GM12878 (cell line): ENCODE measurements around the gene FAM221B. TPM values are rescaled to one million over a fixed set of nuclear protein-coding genes. Genes with fewer than 3 reads are reported as not detected.

Experiments
- ATAC-seq: fragments of 200-7000 bp; cut with Tn5 transposase; 3 replicates; pipeline ENCODE4 v1.9.1; 2020; ENCODE audit warnings: mild to moderate bottlenecking, moderate library complexity
- BruUV-seq: library from RNA; stranded (reverse); fragments of 400-500 nt; replicated peaks from 2 replicates; lab custom pipeline; 2021; lab: Mats Ljungman, UMichigan
- CTCF ChIA-PET: fragments of 300-600 bp; sonication (Branson Sonifier 250); formaldehyde crosslinking; extraction: SDS; loops from one replicate; lab custom pipeline; 2021; ENCODE audit warnings: inconsistent platforms; lab: Yijun Ruan, JAX
- POLR2A ChIA-PET: fragments of 350-600 bp; formaldehyde crosslinking; extraction: SDS; loops from one replicate; lab custom pipeline; 2021; ENCODE audit warnings: inconsistent platforms; lab: Charles Lee
- RAD21 ChIA-PET: fragments of 300-600 bp; sonication (Branson Sonifier 250); formaldehyde crosslinking; loops from one replicate; lab custom pipeline; 2023; ENCODE audit warnings: antibody characterized with exemption; ENCODE audit not compliant: unreplicated experiment; lab: Charles Lee
- SMC1A ChIA-PET: fragments of 300-600 bp; sonication (Branson Sonifier 250); formaldehyde crosslinking; loops from one replicate; lab custom pipeline; 2023; ENCODE audit not compliant: unreplicated experiment, uncharacterized antibody; lab: Charles Lee
- DNase-seq: peaks from one replicate; pipeline ENCODE4 v3.0.0-alpha.2; 2011; ENCODE audit warnings: low read depth, low spot score
- FAIRE-seq: peaks from 3 replicates; lab custom pipeline; 2011; peaks lifted over from hg19 to GRCh38; lab: Jason Lieb, UNC
- H2AFZ ChIP-seq: 2 replicates; pipeline ENCODE4 v1.6.0; 2011; ENCODE audit warnings: low read depth, low read length, control low read depth; ENCODE audit not compliant: control insufficient read depth
- H3K27ac ChIP-seq: 2 replicates; pipeline ENCODE4 v1.5.1; 2011; ENCODE audit warnings: control low read depth; ENCODE audit not compliant: control insufficient read depth, insufficient read depth
- H3K27me3 ChIP-seq, 2 experiments: replicated peaks in 1 of 2; 2 replicates each; pipeline versions ENCODE4 v1.6.0 to v1.6.1; 2011; ENCODE audit warnings: low read length in 1 of 2; ENCODE audit not compliant: control insufficient read depth in 2 of 2, insufficient read depth in 2 of 2
- H3K36me3 ChIP-seq, 2 experiments: 2 replicates each; pipeline ENCODE4 v1.5.1; 2011; ENCODE audit warnings: low read length in 1 of 2; ENCODE audit not compliant: control insufficient read depth in 2 of 2, insufficient read depth in 2 of 2
- H3K4me1 ChIP-seq: 2 replicates; pipeline ENCODE4 v1.6.1; 2011; ENCODE audit warnings: mild to moderate bottlenecking, low read length, moderate library complexity, mixed read lengths; ENCODE audit not compliant: control insufficient read depth, insufficient read depth
- H3K4me2 ChIP-seq: 2 replicates; pipeline ENCODE4 v1.6.0; 2011; ENCODE audit warnings: control low read depth; ENCODE audit not compliant: control insufficient read depth, insufficient read depth
- H3K4me3 ChIP-seq: fragments of 200-600 bp; sonication (generic); 2 replicates; pipeline ENCODE4 v1.5.1; 2016
- H3K79me2 ChIP-seq: 2 replicates; pipeline ENCODE4 v1.6.0; 2011; ENCODE audit warnings: low read length; ENCODE audit not compliant: control insufficient read depth, insufficient read depth
- H3K9ac ChIP-seq: 2 replicates; pipeline ENCODE4 v1.8.0; 2011; ENCODE audit warnings: low read length, control low read depth, mixed read lengths; ENCODE audit not compliant: control insufficient read depth, insufficient read depth
- H3K9me3 ChIP-seq: replicated peaks from 3 replicates; pipeline ENCODE4 v1.5.1; 2011; ENCODE audit warnings: mild to moderate bottlenecking, low read length; ENCODE audit not compliant: control insufficient read depth, insufficient read depth
- H4K20me1 ChIP-seq: 2 replicates; pipeline ENCODE4 v1.6.0; 2011; ENCODE audit not compliant: control insufficient read depth, insufficient read depth
- ATF7 ChIP-seq: fragments of 450-650 bp; IDR thresholded peaks from 2 replicates; pipeline ENCODE4 v1.6.1; 2016; ENCODE audit warnings: low read depth, mild to moderate bottlenecking
- BACH1 ChIP-seq: fragments of 450-650 bp; IDR thresholded peaks from 2 replicates; pipeline ENCODE4 v1.6.1; 2017; ENCODE audit warnings: mild to moderate bottlenecking, borderline replicate concordance
- CBX5 ChIP-seq: sonication (generic); IDR thresholded peaks from 2 replicates; pipeline ENCODE4 v1.6.1; 2016; ENCODE audit warnings: low read depth, moderate library complexity, mild to moderate bottlenecking, inconsistent platforms
- KDM1A ChIP-seq: fragments of 200-600 bp; sonication (generic); IDR thresholded peaks from 2 replicates; pipeline ENCODE4 v1.6.1; 2016; ENCODE audit warnings: borderline replicate concordance
- NR2C1 ChIP-seq: fragments of 450-650 bp; IDR thresholded peaks from 2 replicates; pipeline ENCODE4 v1.6.1; 2017; ENCODE audit warnings: antibody characterized with exemption, mild to moderate bottlenecking, moderate library complexity
- PBX3 ChIP-seq: IDR thresholded peaks from 2 replicates; pipeline ENCODE4 v1.6.1; 2011; ENCODE audit warnings: mild to moderate bottlenecking, low read depth, low read length, moderate library complexity; ENCODE audit not compliant: insufficient replicate concordance
- PKNOX1 ChIP-seq: fragments of 450-650 bp; IDR thresholded peaks from 2 replicates; pipeline ENCODE4 v1.6.1; 2016; ENCODE audit warnings: mild to moderate bottlenecking
- SIX5 ChIP-seq: IDR thresholded peaks from 2 replicates; pipeline ENCODE4 v1.6.1; 2011; ENCODE audit warnings: mild to moderate bottlenecking, low read depth, low read length, moderate library complexity; ENCODE audit not compliant: severe bottlenecking
- TAF1 ChIP-seq: IDR thresholded peaks from 2 replicates; pipeline ENCODE4 v1.6.1; 2011; ENCODE audit warnings: mild to moderate bottlenecking, low read depth, low read length, borderline replicate concordance
- ZNF274 ChIP-seq: IDR thresholded peaks from one replicate; pipeline ENCODE4 v1.8.0; 2011; ENCODE audit not compliant: insufficient read length, insufficient read depth
- WGBS: methylation state at CpG from one replicate; pipeline ENCODE4 v1.1.6; 2016; ENCODE audit warnings: low lambda C conversion rate; ENCODE audit not compliant: insufficient replicate concordance, insufficient coverage; ENCODE audit errors: missing lambda C conversion rate; 5-methylcytosine and 5-hydroxymethylcytosine counted together
- in situ Hi-C: fragments of 300-500 bp; cut with MboI; formaldehyde crosslinking; loops from 9 replicates; pipeline ENCODE4 v1.14.3; 2018; ENCODE audit warnings: mixed read lengths
- intact Hi-C: fragments of 100-400 bp; cut with micrococcal nuclease; formaldehyde crosslinking; loops from one replicate; pipeline ENCODE4 v1.14.2; 2022; ENCODE audit not compliant: unreplicated experiment
- polyA plus RNA-seq, 11 experiments: library from polyadenylated mRNA; depleted of rRNA in 4 of 11; unstranded in 6 of 11; stranded (reverse) in 5 of 11; fragments of >200 nt; fragmentation: Nextera tagmentation in 4 of 11; fragmentation: Illumina TruSeq in 1 of 11; extraction: Ambion mirVana in 4 of 11; extraction: Trizol in 1 of 11; gene quantifications; 1 replicate in 1 of 11; 2 replicates in 10 of 11; pipeline versions ENCODE4 v1.2.1 to v1.2.3, GENCODE V29; 2011 to 2016; ENCODE audit warnings: inconsistent platforms in 2 of 11, missing spikeins in 2 of 11, low read depth in 1 of 11
- total RNA-seq, 4 experiments: library from RNA; depleted of rRNA in 3 of 4; stranded (reverse); fragments of >200 nt in 3 of 4; fragmentation: Illumina TruSeq in 1 of 4; extraction: Trizol in 1 of 4; gene quantifications; 2 replicates each; pipeline versions ENCODE4 v1.2.1 to v1.2.3, GENCODE V29; 2013 to 2021

FAM221B gene
- total and polyA plus RNA-seq, 10 of the 15 experiments (the other 5 are each of a cell fraction or from before 2014, with no cell fraction given) = 0.02 to 0.12 (median 0.04) TPM; not detected in 5

DNA sequence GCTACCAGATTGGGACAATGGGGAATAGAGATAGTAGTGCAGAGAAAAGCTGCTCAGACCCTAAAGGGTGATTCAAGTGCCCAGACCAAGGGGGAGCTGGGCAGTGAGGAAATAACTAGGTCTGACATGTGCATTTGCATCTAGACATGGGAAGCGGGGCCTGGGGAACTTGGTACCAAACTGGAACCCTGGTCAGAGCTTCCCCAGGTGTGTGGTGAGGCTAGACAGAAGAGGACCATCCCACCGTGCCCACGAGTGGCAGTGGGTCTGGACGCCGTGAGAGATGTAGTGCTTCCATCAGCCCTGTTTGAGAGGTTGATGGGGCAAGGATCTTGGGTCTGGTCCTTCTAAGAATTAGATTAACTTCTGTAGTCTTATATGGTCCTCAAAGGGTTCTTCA lies 8.1 kb upstream of the FAM221B start (continued):
- TF ChIP-seq TAF1 (no peak), CBX5 (no peak), BACH1 (no peak), PKNOX1 (no peak), KDM1A (no peak)

GRCh38 chr9:35835766-35836165 lies 7.2 kb upstream of the FAM221B start:
- DNase-seq = no peak
- H2AFZ ChIP-seq = no peak overlapping the region
- H3K9ac ChIP-seq = no peak overlapping the region
- no TSS peak for BruUV-seq
- RAD21 ChIA-PET = interaction anchor here (1.2 to 5.4 kb wide), 8 partner anchors 8 to 104 kb away, joined by 3 to 41 read pairs (median 6); partner anchors contain the start of genes CREB3 and TLN1
- no peaks in the 10 kb centered on the region for H3K36me3 ChIP-seq
- 61% methylated on average over 2 of the region's 2 CpGs for WGBS
- ATAC-seq = no peak
- in situ Hi-C loops (no loop called here), intact Hi-C loops (no loop called here)
- no peaks in the 10 kb centered on the region for H3K27me3 ChIP-seq
- TF ChIP-seq TAF1 = no peak
- no peak for TF ChIP-seq ZNF274
- TF ChIP-seq ATF7 = no peak
- TF ChIP-seq NR2C1 = no peak
- TF ChIP-seq SIX5 = no peak
- TF ChIP-seq PBX3 = no peak
- TF ChIP-seq KDM1A = no peak
- SMC1A ChIA-PET = interaction anchor here (0.8 to 8.9 kb wide), 7 partner anchors 9 to 177 kb away, joined by 3 to 118 read pairs (median 4); no protein-coding TSS in a partner anchor
- H3K9me3 ChIP-seq = no peaks in the 10 kb centered on the region
- POLR2A ChIA-PET = interaction anchor here (1.0 to 6.2 kb wide), 2 partner anchors 9 to 21 kb away, joined by 3 to 80 read pairs; partner anchors contain the start of gene HINT2
- H3K27ac ChIP-seq = no peak overlapping the region
- no peaks in the 10 kb centered on the region for H4K20me1 ChIP-seq
- FAIRE-seq = no peak
- CTCF ChIA-PET = interaction anchor here (0.6 to 7.8 kb wide), 14 partner anchors 8 to 108 kb away, joined by 3 to 59 read pairs (median 6); partner anchors contain the start of genes HINT2 and SPAG8
- H3K79me2 ChIP-seq = no peaks in the 10 kb centered on the region
- H3K4me2 ChIP-seq = no peak overlapping the region
- no peak overlapping the region for H3K4me3 ChIP-seq
- H3K4me1 ChIP-seq = peaks cover 34% of the 10 kb centered on the region
